K562 (cell line): Measurements from ENCODE around the gene ZNF407.

Experiments used
- CBX8 ChIP-seq: fragments of 200-600 bp; sonication (generic); IDR thresholded peaks from 2 replicates; pipeline ENCODE4 v1.6.1; 2012; ENCODE audit warnings: borderline replicate concordance, mixed run types, low read depth, mild to moderate bottlenecking, moderate library complexity, mixed read lengths, low read length, control low read depth, inconsistent platforms; ENCODE audit not compliant: poor library complexity, severe bottlenecking; ENCODE audit errors: extremely low read depth
- CEBPB ChIP-seq: fragments of 450-650 bp; IDR thresholded peaks from 2 replicates; pipeline ENCODE4 v1.6.1; 2016; ENCODE audit warnings: missing genetic modification characterization, missing compliant biosample characterization
- POLR2A ChIP-seq: fragments of 450-650 bp; conservative IDR thresholded peaks from 2 replicates; pipeline ENCODE4 v1.6.1; 2016
- SETDB1 ChIP-seq: IDR thresholded peaks from one replicate; pipeline ENCODE4 v1.6.1; 2012; ENCODE audit warnings: low read length, control low read depth, inconsistent platforms
- TAF9B ChIP-seq: fragments of 450-650 bp; IDR thresholded peaks from 2 replicates; pipeline ENCODE4 v1.6.1; 2018; ENCODE audit warnings: mild to moderate bottlenecking; ENCODE audit not compliant: partially characterized antibody
- TF ChIP-seq, protein P1 (sequence below), 2 experiments: fragments of 450-650 bp in 1 of 2; IDR thresholded peaks; 2 replicates each; pipeline ENCODE4 v1.6.1; 2011 to 2017; ENCODE audit warnings: low read depth in 2 of 2, antibody characterized with exemption in 1 of 2, borderline replicate concordance in 1 of 2, low read length in 1 of 2, mild to moderate bottlenecking in 1 of 2, mixed read lengths in 1 of 2; ENCODE audit not compliant: control insufficient read depth in 1 of 2

GRCh38 chr18:74609535-74609934 lies 11.9 kb downstream of the ZNF407 start:
- no peak for TF ChIP-seq SETDB1
- TF ChIP-seq TAF9B, result no peak
- no peak for TF ChIP-seq CEBPB (tag)
- TF ChIP-seq POLR2A, result no peak
- TF ChIP-seq, protein P1, sequence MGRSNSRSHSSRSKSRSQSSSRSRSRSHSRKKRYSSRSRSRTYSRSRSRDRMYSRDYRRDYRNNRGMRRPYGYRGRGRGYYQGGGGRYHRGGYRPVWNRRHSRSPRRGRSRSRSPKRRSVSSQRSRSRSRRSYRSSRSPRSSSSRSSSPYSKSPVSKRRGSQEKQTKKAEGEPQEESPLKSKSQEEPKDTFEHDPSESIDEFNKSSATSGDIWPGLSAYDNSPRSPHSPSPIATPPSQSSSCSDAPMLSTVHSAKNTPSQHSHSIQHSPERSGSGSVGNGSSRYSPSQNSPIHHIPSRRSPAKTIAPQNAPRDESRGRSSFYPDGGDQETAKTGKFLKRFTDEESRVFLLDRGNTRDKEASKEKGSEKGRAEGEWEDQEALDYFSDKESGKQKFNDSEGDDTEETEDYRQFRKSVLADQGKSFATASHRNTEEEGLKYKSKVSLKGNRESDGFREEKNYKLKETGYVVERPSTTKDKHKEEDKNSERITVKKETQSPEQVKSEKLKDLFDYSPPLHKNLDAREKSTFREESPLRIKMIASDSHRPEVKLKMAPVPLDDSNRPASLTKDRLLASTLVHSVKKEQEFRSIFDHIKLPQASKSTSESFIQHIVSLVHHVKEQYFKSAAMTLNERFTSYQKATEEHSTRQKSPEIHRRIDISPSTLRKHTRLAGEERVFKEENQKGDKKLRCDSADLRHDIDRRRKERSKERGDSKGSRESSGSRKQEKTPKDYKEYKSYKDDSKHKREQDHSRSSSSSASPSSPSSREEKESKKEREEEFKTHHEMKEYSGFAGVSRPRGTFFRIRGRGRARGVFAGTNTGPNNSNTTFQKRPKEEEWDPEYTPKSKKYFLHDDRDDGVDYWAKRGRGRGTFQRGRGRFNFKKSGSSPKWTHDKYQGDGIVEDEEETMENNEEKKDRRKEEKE (IDR thresholded peaks at IDR 0.05; ENCODE audit: borderline replicate concordance in 1 of 2, control insufficient read depth in 1 of 2, low read depth in 2 of 2, low read length in 1 of 2), result no peak
- no peak for TF ChIP-seq CBX8
